Transverse colon (tissue), 4 donors: ENCODE data around the gene MIX23. TPM values are rescaled to one million over a fixed set of nuclear protein-coding genes. Genes with fewer than 3 reads are reported as not detected.
A peak's percentile ranks its signal among the peaks of the same experiment; 100 is the strongest.

Experiments
- DNase-seq: peaks from one replicate; pipeline ENCODE4 v3.0.0-alpha.2; 2019
- H3K27ac ChIP-seq, 4 donors: fragments of 200-600 bp; sonication (generic); 2 replicates each; pipeline ENCODE4 v1.5.1; 2016 to 2018; ENCODE audit warnings: inconsistent platforms in 4 of 4
- H3K27me3 ChIP-seq: fragments of 200-600 bp; sonication (generic); 2 replicates; pipeline ENCODE4 v1.5.1; 2017; ENCODE audit warnings: inconsistent platforms
- H3K36me3 ChIP-seq, 4 donors: fragments of 200-600 bp; sonication (generic); 2 replicates each; pipeline ENCODE4 v1.5.1; 2017 to 2019; ENCODE audit warnings: inconsistent platforms in 4 of 4
- H3K4me1 ChIP-seq, 4 donors: fragments of 200-600 bp; sonication (generic); 2 replicates each; pipeline ENCODE4 v1.5.1; 2017 to 2020; ENCODE audit warnings: inconsistent platforms in 4 of 4
- H3K4me3 ChIP-seq, 4 donors: fragments of 200-600 bp; sonication (generic); 1 replicate in 1 of 4; 2 replicates in 3 of 4; pipeline versions ENCODE4 v1.5.1 to v1.6.1; 2017 to 2019; ENCODE audit warnings: inconsistent platforms in 4 of 4
- H3K9me3 ChIP-seq, 2 donors: fragments of 200-600 bp; sonication (generic); 2 replicates each; pipeline ENCODE4 v1.5.1; 2017 to 2019; ENCODE audit warnings: inconsistent platforms in 2 of 2
- EP300 ChIP-seq: sonication (generic); formaldehyde crosslinking; IDR thresholded peaks from one replicate; pipeline ENCODE4 v1.6.1; 2017; ENCODE audit warnings: antibody characterized with exemption, low read depth
- POLR2A ChIP-seq: fragments of 450-650 bp; IDR thresholded peaks from one replicate; pipeline ENCODE4 v1.6.1; 2016; ENCODE audit warnings: antibody characterized with exemption, mild to moderate bottlenecking, moderate library complexity
- POLR2AphosphoS5 ChIP-seq, 3 donors: sonication (generic); formaldehyde crosslinking; IDR thresholded peaks; one replicate each; pipeline ENCODE4 v1.6.1; 2016; ENCODE audit warnings: antibody characterized with exemption in 3 of 3
- WGBS, 2 donors: methylation state at CpG; one replicate each; pipeline ENCODE4 v1.1.5; 2018; ENCODE audit warnings: low coverage in 1 of 2; 5-methylcytosine and 5-hydroxymethylcytosine counted together
- in situ Hi-C, 4 donors: fragments of 200-750 bp; cut with MboI; loops; one replicate each; pipeline versions ENCODE4 v1.15.0 to v1.15.1; 2017; ENCODE audit warnings: low sequenced_read_pairs in 3 of 4, low pct_ligation_motif_present in 1 of 4, low pct_unique_long_range_greater_than_20kb in 1 of 4
- intact Hi-C: fragments of 100-400 bp; cut with DNase I; formaldehyde crosslinking; loops from one replicate; pipeline ENCODE4 v1.15.1; 2023; ENCODE audit warnings: low total_unique reads
- total RNA-seq, 4 donors: library from RNA; depleted of rRNA; stranded (reverse); fragments of >200 nt; gene quantifications; one replicate each; pipeline ENCODE4 v1.1.0, GENCODE V29; 2016
- TF ChIP-seq, protein P1 (sequence below), 5 experiments: fragments of 200-600 bp in 3 of 5; fragments of 450-650 bp in 2 of 5; sonication (generic) in 3 of 5; IDR thresholded peaks; 1 replicate in 2 of 5; 2 replicates in 3 of 5; pipeline ENCODE4 v1.5.1; 2016 to 2017; ENCODE audit warnings: antibody characterized with exemption in 5 of 5, inconsistent platforms in 3 of 5, mild to moderate bottlenecking in 2 of 5, moderate library complexity in 1 of 5

Gene MIX23
- total RNA-seq, 4 donors from 2014 or later: 4.5 to 28.7 (median 10.7) TPM

DNA sequence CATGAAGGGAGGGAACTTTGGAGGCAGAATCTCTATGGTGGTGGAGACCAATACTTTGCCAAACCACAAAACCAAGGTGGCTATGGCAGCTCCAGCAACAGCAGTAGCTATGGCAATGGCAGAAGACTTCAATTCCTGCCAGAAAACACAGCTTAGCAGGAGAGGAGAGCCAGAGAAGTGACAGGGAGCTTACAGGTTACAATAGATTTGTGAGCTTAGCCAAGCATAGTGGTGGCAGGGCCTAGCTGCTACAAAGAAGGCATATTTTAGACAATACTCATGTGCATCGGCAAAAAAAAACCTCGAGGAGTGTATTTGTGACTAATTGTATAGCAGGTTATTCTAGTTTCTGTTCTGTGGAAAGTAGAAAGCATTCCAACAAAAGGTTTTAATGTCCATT lies 64.4 kb downstream of the MIX23 start:
- in situ Hi-C loops: no loop called here

DNA sequence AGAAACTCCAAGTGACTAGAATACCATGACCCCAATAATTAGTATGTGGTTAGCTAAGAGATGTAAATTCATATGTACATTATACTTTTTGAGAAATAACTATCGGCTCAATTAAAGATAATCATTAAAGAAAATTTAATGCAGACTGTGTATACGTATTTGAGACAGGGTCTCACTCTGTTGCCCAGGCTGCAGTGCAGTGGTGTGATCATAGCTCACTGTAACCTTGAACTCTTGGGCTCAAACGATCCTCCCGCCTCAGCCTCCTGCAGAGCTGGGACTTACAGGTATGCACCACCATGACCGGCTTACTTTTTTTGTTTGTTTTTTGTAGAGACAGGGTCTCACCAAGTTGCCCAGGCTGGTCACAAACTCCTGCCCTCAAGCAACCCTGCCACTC lies 66.7 kb downstream of the MIX23 start:
- H3K4me1 ChIP-seq: peaks cover 0 to 26% (median 13%) of the 10 kb centered on the region in 4 donors
- no peaks in the 10 kb centered on the region for H3K36me3 ChIP-seq
- no peaks in the 10 kb centered on the region for H3K27me3 ChIP-seq
- intact Hi-C loops (no loop called here), in situ Hi-C loops (no loop called here)
- DNase-seq: no peak
- no peak overlapping the region for H3K27ac ChIP-seq
- no peaks in the 10 kb centered on the region for H3K9me3 ChIP-seq
- WGBS, 2 donors: 71 to 94% methylated on average over 5 of the region's 5 CpGs
- no peak overlapping the region for H3K4me3 ChIP-seq
- no peak for TF ChIP-seq POLR2A

More for the DNA sequence above, 64.4 kb downstream of the MIX23 start:
- no peaks in the 10 kb centered on the region for H3K36me3 ChIP-seq
- intact Hi-C loops: no loop called here
- TF ChIP-seq POLR2AphosphoS5 (IDR thresholded peaks at IDR 0.05) (no peak), EP300 (no peak), POLR2A (no peak)
- TF ChIP-seq, protein P1, sequence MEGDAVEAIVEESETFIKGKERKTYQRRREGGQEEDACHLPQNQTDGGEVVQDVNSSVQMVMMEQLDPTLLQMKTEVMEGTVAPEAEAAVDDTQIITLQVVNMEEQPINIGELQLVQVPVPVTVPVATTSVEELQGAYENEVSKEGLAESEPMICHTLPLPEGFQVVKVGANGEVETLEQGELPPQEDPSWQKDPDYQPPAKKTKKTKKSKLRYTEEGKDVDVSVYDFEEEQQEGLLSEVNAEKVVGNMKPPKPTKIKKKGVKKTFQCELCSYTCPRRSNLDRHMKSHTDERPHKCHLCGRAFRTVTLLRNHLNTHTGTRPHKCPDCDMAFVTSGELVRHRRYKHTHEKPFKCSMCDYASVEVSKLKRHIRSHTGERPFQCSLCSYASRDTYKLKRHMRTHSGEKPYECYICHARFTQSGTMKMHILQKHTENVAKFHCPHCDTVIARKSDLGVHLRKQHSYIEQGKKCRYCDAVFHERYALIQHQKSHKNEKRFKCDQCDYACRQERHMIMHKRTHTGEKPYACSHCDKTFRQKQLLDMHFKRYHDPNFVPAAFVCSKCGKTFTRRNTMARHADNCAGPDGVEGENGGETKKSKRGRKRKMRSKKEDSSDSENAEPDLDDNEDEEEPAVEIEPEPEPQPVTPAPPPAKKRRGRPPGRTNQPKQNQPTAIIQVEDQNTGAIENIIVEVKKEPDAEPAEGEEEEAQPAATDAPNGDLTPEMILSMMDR (IDR thresholded peaks at IDR 0.05): no peak
- DNase-seq: no peak
- whole genome bisulfite sequencing, 2 donors: 83 to 100% methylated on average over 1 to 2 of the region's 2 CpGs
- no peak overlapping the region for H3K27ac ChIP-seq
- peaks cover 0 to 15% (median 7%) of the 10 kb centered on the region in 4 donors for H3K4me1 ChIP-seq
- H3K4me3 ChIP-seq: no peak overlapping the region
- no peaks in the 10 kb centered on the region for H3K27me3 ChIP-seq
- H3K9me3 ChIP-seq: no peaks in the 10 kb centered on the region

DNA sequence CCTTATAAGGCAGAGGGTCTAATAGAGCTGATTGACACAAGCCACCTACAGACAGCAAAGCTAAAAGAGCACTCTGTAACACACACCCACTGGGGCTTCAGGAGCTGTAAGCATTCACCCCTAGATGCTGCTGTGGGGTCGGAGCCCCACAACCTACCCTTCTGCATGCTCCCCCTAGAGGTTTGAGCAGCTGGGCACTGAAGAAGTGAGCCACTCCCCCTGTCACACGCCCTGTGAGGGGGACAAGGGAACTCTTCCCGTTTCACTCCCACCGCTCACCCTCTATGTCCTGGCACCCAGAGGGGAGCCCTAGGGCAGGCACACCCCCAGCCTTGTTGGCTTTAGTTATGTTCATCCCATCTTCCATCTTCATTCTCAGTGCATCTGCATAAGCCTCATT lies 67.4 kb downstream of the MIX23 start:
- H3K4me1 ChIP-seq: peaks cover 5 to 33% (median 19%) of the 10 kb centered on the region in 4 donors
- no peaks in the 10 kb centered on the region for H3K27me3 ChIP-seq
- intact Hi-C loops: no loop called here
- in situ Hi-C loops: no loop called here
- H3K27ac ChIP-seq: no peak overlapping the region
- WGBS, 2 donors: 53 to 77% methylated on average over 3 to 4 of the region's 4 CpGs
- no peaks in the 10 kb centered on the region for H3K9me3 ChIP-seq
- TF ChIP-seq EP300 (no peak), POLR2A (no peak)
- H3K36me3 ChIP-seq: no peaks in the 10 kb centered on the region
- no peak for DNase-seq
- H3K4me3 ChIP-seq: no peak overlapping the region

DNA sequence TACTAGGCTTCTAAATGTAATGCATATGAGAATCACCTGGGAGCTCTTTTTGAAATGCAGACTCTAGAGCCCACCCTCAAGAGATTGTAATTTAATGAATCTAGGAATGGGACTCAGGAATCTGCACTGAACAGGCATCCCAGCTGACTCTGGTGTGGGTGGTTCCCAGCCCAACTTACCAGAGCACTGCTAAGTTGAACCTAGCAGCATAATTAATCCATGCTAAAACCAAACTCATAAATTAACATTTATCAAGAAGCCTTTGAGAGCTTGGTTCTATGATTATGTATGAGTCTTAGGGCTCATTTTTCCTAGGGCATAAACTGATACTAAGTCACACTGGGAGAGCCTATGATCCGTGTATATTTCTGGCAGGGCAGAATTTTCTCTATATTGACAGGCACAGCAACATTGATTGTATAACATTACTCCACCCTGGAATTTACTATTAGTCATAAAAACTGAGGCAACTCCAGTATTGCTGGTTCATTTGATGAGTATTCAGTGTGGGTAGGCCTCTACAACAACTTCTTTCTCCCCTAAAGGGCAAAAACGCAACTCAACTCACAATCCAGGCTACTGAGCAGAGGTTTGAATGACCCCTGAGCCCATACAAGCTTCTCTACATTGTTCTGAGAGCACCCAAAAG lies 68.7 kb downstream of the MIX23 start:
- H3K4me3 ChIP-seq: no peak overlapping the region
- no peaks in the 10 kb centered on the region for H3K9me3 ChIP-seq
- intact Hi-C loops (no loop called here), in situ Hi-C loops (no loop called here)
- 62% methylated on average over 2 of the region's 2 CpGs; no CpG with 5 or more reads in 1 of the 2 donors for WGBS, 2 donors
- peak overlapping the region; percentile 65 to 76 (median 74) for H3K27ac ChIP-seq
- H3K27me3 ChIP-seq: no peaks in the 10 kb centered on the region
- H3K4me1 ChIP-seq: peaks cover 9 to 34% (median 21%) of the 10 kb centered on the region in 4 donors
- DNase-seq: no peak
- H3K36me3 ChIP-seq: no peaks in the 10 kb centered on the region
- TF ChIP-seq EP300 (no peak), POLR2AphosphoS5 (IDR thresholded peaks at IDR 0.05) (peak in 1 of 3 donors; percentile 32), POLR2A (no peak)
- TF ChIP-seq, protein P1 (IDR thresholded peaks at IDR 0.05): no peak

DNA sequence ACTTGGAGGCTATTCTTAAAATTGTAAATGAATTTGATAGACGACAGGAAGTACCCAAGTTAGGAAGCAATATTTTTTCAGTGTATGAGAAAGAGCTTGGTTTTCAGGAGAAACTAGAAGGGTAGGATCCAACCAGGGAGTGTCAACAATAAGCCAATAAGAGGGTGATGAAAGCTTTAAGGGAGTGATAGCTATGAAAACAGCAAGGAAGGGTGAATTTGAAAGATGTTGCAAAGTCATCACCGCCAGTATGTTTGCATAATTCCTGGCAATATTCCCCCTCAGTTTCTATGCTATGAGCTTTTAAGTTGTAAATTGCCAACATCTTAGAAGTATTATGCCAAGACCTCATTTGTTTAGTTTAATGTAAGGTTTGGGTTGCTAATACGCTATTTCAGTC lies 69.8 kb downstream of the MIX23 start:
- 64 to 70% methylated on average over 3 of the region's 3 CpGs for WGBS, 2 donors

More for the DNA sequence above, 69.8 kb downstream of the MIX23 start:
- Histone ChIP-seq H3K36me3 (no peaks in the 10 kb centered on the region), H3K4me3 (no peak overlapping the region), H3K4me1 (peaks cover 9 to 34% (median 21%) of the 10 kb centered on the region in 4 donors), H3K9me3 (no peaks in the 10 kb centered on the region), H3K27me3 (no peaks in the 10 kb centered on the region), H3K27ac (peak overlapping the region in 2 of 4 donors; percentile 65 to 76)
- no peak for DNase-seq
- in situ Hi-C loops (no loop called here), intact Hi-C loops (no loop called here)
- TF ChIP-seq, protein P1 (IDR thresholded peaks at IDR 0.05): no peak
- no peak for TF ChIP-seq EP300
- no peak for TF ChIP-seq POLR2AphosphoS5 (IDR thresholded peaks at IDR 0.05)
- no peak for TF ChIP-seq POLR2A
